ENCODE measurements around the gene TMC1.

Gene TMC1

DNA sequence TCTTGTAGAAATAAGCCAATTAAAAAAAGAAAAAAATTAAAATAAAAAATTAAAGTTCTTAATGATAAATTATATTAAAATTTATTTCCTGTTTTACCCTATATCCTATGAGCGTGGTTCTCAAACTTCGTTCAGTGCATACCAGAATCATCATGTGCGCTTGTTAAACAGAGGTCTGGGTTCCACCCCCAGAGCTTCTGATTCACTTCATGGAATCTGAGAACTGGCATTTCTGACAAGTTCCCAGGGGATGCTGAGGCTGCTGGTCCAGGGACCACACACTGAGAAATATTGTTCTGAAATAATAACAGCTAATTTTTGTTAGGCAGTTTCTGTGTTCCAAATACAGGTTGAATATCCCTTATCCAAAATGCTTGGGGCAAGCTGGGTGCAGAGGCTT is 79.3 kb downstream of the TMC1 start:
- H3K4me3 ChIP-seq (ENCODE audit: low read length): no peak overlapping the region
- no peak for DNase-seq (ENCODE audit: low read depth)
- TF ChIP-seq, protein P1, sequence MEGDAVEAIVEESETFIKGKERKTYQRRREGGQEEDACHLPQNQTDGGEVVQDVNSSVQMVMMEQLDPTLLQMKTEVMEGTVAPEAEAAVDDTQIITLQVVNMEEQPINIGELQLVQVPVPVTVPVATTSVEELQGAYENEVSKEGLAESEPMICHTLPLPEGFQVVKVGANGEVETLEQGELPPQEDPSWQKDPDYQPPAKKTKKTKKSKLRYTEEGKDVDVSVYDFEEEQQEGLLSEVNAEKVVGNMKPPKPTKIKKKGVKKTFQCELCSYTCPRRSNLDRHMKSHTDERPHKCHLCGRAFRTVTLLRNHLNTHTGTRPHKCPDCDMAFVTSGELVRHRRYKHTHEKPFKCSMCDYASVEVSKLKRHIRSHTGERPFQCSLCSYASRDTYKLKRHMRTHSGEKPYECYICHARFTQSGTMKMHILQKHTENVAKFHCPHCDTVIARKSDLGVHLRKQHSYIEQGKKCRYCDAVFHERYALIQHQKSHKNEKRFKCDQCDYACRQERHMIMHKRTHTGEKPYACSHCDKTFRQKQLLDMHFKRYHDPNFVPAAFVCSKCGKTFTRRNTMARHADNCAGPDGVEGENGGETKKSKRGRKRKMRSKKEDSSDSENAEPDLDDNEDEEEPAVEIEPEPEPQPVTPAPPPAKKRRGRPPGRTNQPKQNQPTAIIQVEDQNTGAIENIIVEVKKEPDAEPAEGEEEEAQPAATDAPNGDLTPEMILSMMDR (IDR thresholded peaks at IDR 0.05; ENCODE audit: insufficient read depth, low read depth, low read length, missing control alignments): no peak

DNA sequence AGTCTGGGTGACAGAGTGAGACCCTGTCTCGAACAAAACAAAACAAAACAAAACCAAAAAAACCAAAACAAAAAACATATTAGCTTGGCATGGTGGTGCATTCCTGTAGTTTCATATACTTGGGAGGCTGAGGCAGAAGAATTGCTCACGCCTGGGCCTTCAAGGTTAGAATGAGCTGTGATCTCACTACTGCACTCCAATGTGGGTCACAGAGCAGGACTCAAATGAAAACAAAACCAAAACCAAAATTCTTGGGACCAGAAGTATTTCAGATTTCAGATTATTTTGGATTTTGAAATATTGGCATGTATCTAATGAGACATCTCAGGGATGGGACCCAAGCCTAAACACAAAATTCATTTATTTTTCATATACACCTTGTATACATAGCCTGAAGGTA is 80.2 kb downstream of the TMC1 start:
- TF ChIP-seq, protein P1 (IDR thresholded peaks at IDR 0.05; ENCODE audit: insufficient read depth, low read depth, low read length, missing control alignments): no peak
- no peak for DNase-seq (ENCODE audit: low read depth)
- no peak overlapping the region for H3K4me3 ChIP-seq (ENCODE audit: low read length)

- no peak overlapping the region for H3K4me3 ChIP-seq (ENCODE audit: low read length)
- DNase-seq (ENCODE audit: low read depth): no peak
- TF ChIP-seq, protein P1 (IDR thresholded peaks at IDR 0.05; ENCODE audit: insufficient read depth, low read depth, low read length, missing control alignments): peak; percentile 5
Observed at GRCh38 chr9:72612449-72612848, 91.0 kb downstream of the TMC1 start.

DNA sequence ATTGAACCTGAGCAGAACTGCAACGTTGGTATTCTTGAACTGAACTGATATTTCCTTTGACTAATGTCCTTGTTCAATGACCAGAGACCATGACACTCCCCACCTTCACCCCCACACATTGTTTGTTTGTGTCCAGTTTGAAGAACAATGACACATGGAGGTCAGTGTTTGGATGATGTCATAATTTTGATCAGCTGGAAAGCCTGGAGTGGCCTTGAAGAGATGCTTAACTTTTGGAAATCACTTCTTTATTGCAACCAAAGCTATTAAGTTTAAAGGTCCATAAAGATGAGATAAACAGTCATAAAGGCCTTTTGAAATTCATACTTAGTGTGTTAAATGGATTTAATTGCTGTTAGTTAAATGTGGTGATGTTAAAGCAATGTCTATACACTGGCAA is 92.7 kb downstream of the TMC1 start:
- H3K4me3 ChIP-seq (ENCODE audit: low read length): no peak overlapping the region
- TF ChIP-seq, protein P1 (IDR thresholded peaks at IDR 0.05; ENCODE audit: insufficient read depth, low read depth, low read length, missing control alignments): no peak
- DNase-seq (ENCODE audit: low read depth): no peak

DNA sequence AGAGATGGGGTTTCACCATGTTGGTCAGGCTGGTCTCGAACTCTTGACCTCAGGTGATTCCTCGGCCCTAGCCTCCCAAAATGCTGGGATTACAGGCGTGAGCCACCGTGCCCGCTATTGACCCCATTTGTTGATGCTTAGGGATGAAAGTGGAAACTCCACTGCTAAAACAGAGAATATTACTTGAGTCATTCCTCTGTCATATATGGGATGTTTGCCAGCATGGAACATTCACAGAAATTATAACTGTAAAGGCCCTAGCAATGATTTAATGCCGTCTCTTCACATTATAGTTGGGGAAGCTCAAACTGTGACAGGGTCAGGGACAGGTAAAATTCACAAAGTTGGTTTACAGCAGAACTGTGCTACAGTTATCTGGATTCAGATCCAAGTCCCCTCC is 94.5 kb downstream of the TMC1 start:
- TF ChIP-seq, protein P1 (IDR thresholded peaks at IDR 0.05; ENCODE audit: insufficient read depth, low read depth, low read length, missing control alignments): no peak
- no peak overlapping the region for H3K4me3 ChIP-seq (ENCODE audit: low read length)
- peak; percentile 37 for DNase-seq (ENCODE audit: low read depth)

DNA sequence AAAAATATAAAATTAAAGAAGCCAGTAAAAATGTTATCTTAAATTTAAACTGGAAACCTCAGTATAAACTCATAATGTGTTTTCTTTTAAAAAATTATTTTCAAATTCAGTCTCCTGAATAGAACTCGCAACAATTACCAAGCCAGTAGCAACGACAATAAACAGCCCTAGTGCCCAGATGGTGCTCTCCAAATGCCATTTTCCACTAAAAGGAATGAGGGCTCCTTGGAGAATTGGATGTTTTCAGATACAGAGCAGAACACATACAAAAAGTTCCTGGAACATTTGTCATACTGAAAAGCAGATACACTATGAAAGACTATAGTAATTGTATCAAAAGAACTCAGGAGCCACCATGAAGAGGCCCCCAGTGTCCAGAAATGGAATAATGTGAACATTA is 97.4 kb downstream of the TMC1 start:
- DNase-seq (ENCODE audit: low read depth): no peak
- no peak overlapping the region for H3K4me3 ChIP-seq (ENCODE audit: low read length)
- TF ChIP-seq, protein P1 (IDR thresholded peaks at IDR 0.05; ENCODE audit: insufficient read depth, low read depth, low read length, missing control alignments): no peak

- no peak for DNase-seq (ENCODE audit: low read depth)
- H3K4me3 ChIP-seq (ENCODE audit: low read length): no peak overlapping the region
- TF ChIP-seq, protein P1 (IDR thresholded peaks at IDR 0.05; ENCODE audit: insufficient read depth, low read depth, low read length, missing control alignments): no peak
Observed at GRCh38 chr9:72622186-72622585, 100.8 kb downstream of the TMC1 start.

Data from epithelial cell of esophagus (primary cell).